ENCODE results near the gene MPP3. TPM values are rescaled to one million over a fixed set of nuclear protein-coding genes. Genes with fewer than 3 reads are reported as not detected.

The MPP3 gene
- total RNA-seq, 1 experiment from 2014 or later: 34.3 TPM

GRCh38 chr17:43784628-43785101 lies 48.3 kb downstream of the MPP3 start:
- H3K9ac ChIP-seq (ENCODE audit: low read length): no peak overlapping the region

GRCh38 chr17:43784068-43784467 lies 48.9 kb downstream of the MPP3 start:
- Histone ChIP-seq H3K79me2 (ENCODE audit: low read length) (no peaks in the 10 kb centered on the region), H3K4me2 (ENCODE audit: low read length) (peak overlapping the region; percentile 40), H3K27me3 (ENCODE audit: low read length) (no peaks in the 10 kb centered on the region), H3K36me3 (ENCODE audit: low read depth, low read length) (no peaks in the 10 kb centered on the region), H3K9ac (ENCODE audit: low read length) (no peak overlapping the region), H3K9me2 (replicated peaks; ENCODE audit: low read length) (no peaks in the 10 kb centered on the region), H3K27ac (ENCODE audit: low read length) (peak overlapping the region; percentile 12), H3K4me3 (ENCODE audit: low read length) (no peak overlapping the region), H3K9me3 (ENCODE audit: low read length) (no peaks in the 10 kb centered on the region), H4K20me1 (ENCODE audit: low read length) (no peaks in the 10 kb centered on the region), H3K4me1 (ENCODE audit: insufficient read depth, low read length) (peaks cover 30% of the 10 kb centered on the region), H2AFZ (ENCODE audit: low read length) (peak overlapping the region; percentile 40), H3F3A (ENCODE audit: low read length, unreplicated experiment) (no peaks in the 10 kb centered on the region)
- no TSS peak for BruUV-seq (replicated peaks)
- intact Hi-C loops (cut with micrococcal nuclease): no loop called here
- POLR2A ChIA-PET (ENCODE audit: unreplicated experiment): no interaction called here
- TF ChIP-seq EZH2 (IDR thresholded peaks at IDR 0.05; ENCODE audit: low read length, unreplicated experiment): no peak
- no peak for TF ChIP-seq EZH2phosphoT487 (IDR thresholded peaks at IDR 0.05; ENCODE audit: borderline replicate concordance, low read length)
- no peak for TF ChIP-seq CTCF (conservative IDR thresholded peaks at IDR 0.05; ENCODE audit: low read depth, low read length)
- CTCF ChIA-PET: no interaction called here
- peak; percentile 54 for ATAC-seq
- DNase-seq: peak; percentile 78

More at GRCh38 chr17:43784628-43785101, 48.3 kb downstream of the MPP3 start:
- no peaks in the 10 kb centered on the region for H3K9me3 ChIP-seq (ENCODE audit: low read length)
- H3K27me3 ChIP-seq (ENCODE audit: low read length): no peaks in the 10 kb centered on the region
- ATAC-seq (peak; percentile 31), DNase-seq (peak; percentile 46)
- intact Hi-C loops (cut with micrococcal nuclease): no loop called here
- peak overlapping the region; percentile 40 for H3K4me2 ChIP-seq (ENCODE audit: low read length)
- no peaks in the 10 kb centered on the region for H3K79me2 ChIP-seq (ENCODE audit: low read length)
- no peaks in the 10 kb centered on the region for H3F3A ChIP-seq (ENCODE audit: low read length, unreplicated experiment)
- ChIA-PET POLR2A (ENCODE audit: unreplicated experiment) (no interaction called here), CTCF (no interaction called here)
- no TSS peak for BruUV-seq (replicated peaks)
- peaks cover 24% of the 10 kb centered on the region for H3K4me1 ChIP-seq (ENCODE audit: insufficient read depth, low read length)
- H3K9me2 ChIP-seq (replicated peaks; ENCODE audit: low read length): no peaks in the 10 kb centered on the region
- H3K4me3 ChIP-seq (ENCODE audit: low read length): no peak overlapping the region
- peak overlapping the region; percentile 40 for H2AFZ ChIP-seq (ENCODE audit: low read length)
- H3K27ac ChIP-seq (ENCODE audit: low read length): peak overlapping the region; percentile 12
- H4K20me1 ChIP-seq (ENCODE audit: low read length): no peaks in the 10 kb centered on the region
- no peaks in the 10 kb centered on the region for H3K36me3 ChIP-seq (ENCODE audit: low read depth, low read length)
- TF ChIP-seq EZH2 (IDR thresholded peaks at IDR 0.05; ENCODE audit: low read length, unreplicated experiment): no peak

GRCh38 chr17:43782913-43783680 lies 49.8 kb downstream of the MPP3 start:
- H4K20me1 ChIP-seq (ENCODE audit: low read length): no peaks in the 10 kb centered on the region
- ATAC-seq (no peak), DNase-seq (no peak)
- H3K4me1 ChIP-seq (ENCODE audit: insufficient read depth, low read length): peaks cover 30% of the 10 kb centered on the region
- H3K4me2 ChIP-seq (ENCODE audit: low read length): peak overlapping the region; percentile 40
- no peak overlapping the region for H3K9ac ChIP-seq (ENCODE audit: low read length)
- no TSS peak for BruUV-seq (replicated peaks)
- intact Hi-C loops (cut with micrococcal nuclease): no loop called here
- peaks cover 5% of the 10 kb centered on the region for H3K79me2 ChIP-seq (ENCODE audit: low read length)
- H3K27ac ChIP-seq (ENCODE audit: low read length): no peak overlapping the region
- H3K9me3 ChIP-seq (ENCODE audit: low read length): no peaks in the 10 kb centered on the region
- POLR2A ChIA-PET (ENCODE audit: unreplicated experiment): no interaction called here
- CTCF ChIA-PET: interaction anchor here (0.7 to 1.2 kb wide), 2 partner anchors 63 to 89 kb away, joined by 3 read pairs; no protein-coding TSS in a partner anchor
- H3K36me3 ChIP-seq (ENCODE audit: low read depth, low read length): no peaks in the 10 kb centered on the region
- H3K4me3 ChIP-seq (ENCODE audit: low read length): no peak overlapping the region
- H3F3A ChIP-seq (ENCODE audit: low read length, unreplicated experiment): no peaks in the 10 kb centered on the region
- no peaks in the 10 kb centered on the region for H3K9me2 ChIP-seq (replicated peaks; ENCODE audit: low read length)
- H3K27me3 ChIP-seq (ENCODE audit: low read length): no peaks in the 10 kb centered on the region
- no peak overlapping the region for H2AFZ ChIP-seq (ENCODE audit: low read length)
- no peak for TF ChIP-seq EZH2 (IDR thresholded peaks at IDR 0.05; ENCODE audit: low read length, unreplicated experiment)
- no peak for TF ChIP-seq CTCF (conservative IDR thresholded peaks at IDR 0.05; ENCODE audit: low read depth, low read length)
- TF ChIP-seq EZH2phosphoT487 (IDR thresholded peaks at IDR 0.05; ENCODE audit: borderline replicate concordance, low read length): no peak
